ENCODE measurements around the gene RASGRP4. TPM values are rescaled to one million over a fixed set of nuclear protein-coding genes. Genes with fewer than 3 reads are reported as not detected.
"Not testable (repeated sequence)": the region's sequence is repeated elsewhere in the genome, so short reads cannot be mapped to it uniquely, and the experiment has no call there.

Gene RASGRP4, protein sequence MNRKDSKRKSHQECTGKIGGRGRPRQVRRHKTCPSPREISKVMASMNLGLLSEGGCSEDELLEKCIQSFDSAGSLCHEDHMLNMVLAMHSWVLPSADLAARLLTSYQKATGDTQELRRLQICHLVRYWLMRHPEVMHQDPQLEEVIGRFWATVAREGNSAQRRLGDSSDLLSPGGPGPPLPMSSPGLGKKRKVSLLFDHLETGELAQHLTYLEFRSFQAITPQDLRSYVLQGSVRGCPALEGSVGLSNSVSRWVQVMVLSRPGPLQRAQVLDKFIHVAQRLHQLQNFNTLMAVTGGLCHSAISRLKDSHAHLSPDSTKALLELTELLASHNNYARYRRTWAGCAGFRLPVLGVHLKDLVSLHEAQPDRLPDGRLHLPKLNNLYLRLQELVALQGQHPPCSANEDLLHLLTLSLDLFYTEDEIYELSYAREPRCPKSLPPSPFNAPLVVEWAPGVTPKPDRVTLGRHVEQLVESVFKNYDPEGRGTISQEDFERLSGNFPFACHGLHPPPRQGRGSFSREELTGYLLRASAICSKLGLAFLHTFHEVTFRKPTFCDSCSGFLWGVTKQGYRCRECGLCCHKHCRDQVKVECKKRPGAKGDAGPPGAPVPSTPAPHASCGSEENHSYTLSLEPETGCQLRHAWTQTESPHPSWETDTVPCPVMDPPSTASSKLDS
- 0.24 TPM for total RNA-seq

DNA sequence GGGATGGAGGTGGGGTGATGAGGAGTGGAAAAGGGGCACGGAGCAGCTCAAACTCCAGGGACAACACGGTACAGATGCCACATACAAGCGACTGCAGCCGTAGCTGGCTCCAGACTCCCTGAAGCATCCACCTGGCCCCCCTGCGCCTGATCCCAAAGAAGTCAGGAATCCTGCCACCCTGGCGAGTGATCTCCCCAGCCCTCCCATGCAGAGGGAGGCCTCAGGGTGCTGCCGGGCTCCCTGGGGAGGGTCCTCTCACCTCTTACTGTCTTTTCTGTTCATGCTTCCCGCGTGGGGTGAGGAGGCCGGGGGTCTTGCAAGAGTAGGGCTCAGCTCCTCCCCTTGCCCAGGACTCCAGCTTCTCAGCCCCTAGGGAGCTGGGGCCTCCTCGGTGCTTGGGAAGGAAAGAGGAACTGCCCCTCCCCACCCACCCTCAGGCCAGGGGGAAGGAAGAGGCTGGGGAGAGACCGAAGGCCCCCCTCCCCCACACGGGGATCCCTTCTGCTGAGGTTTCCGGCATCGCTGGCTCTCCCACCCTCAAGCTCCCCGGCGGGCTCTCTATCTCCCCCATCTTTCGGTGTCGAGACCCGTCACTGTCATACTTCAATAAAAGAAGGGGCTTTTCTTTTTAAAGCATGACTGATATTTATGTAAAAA is at the start of gene RASGRP4:
TSS of gene RASGRP4 (minus strand) at position 410 of the 657 bp plus-strand sequence. CDS start at position 282, 128 bp downstream.
- peak; percentile 17 for ATAC-seq

DNA sequence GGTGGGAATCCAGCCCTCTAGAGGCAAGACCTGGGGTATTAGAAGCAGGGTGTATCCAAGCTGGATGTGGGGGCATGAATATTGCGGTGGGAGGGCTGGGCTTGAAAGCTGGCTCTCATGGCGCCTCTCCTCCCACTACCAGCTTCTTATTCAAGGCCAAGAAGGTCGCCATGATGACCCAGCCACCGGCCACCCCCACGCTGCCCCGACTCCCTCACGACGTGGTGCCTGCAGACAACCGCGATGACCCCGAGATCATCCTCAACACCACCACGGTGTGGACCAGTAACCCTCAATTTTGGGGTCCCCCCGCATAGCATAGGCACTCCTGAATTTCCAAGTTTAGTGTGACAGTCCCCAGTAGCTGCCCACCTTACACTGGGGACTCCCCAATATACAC is 49.2 kb upstream of the RASGRP4 start:
- ATAC-seq: no peak

DNA sequence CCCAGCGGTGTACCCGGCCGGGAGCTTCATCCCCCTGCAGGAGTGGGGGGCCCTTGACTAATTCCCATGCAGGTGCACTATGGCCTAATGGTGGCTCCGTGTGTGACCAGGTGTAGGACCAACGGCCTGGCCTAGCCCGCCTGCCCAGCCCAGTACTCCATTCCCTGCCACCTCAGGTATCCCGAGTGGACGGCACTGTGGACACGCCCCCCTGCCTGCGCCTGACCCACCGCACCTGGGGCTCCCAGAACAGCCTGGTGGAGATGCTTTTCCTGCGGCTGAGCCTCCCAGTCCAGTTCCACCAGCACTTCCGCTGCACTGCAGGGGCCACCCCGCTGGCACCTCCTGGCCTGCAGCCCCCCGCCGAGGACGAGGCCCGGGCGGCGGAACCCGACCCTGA is 47.2 kb upstream of the RASGRP4 start:
- ATAC-seq: no peak

GRCh38 chr19:38472725-38473124 is 46.7 kb upstream of the RASGRP4 start:
- ATAC-seq: not testable (repeated sequence)

GRCh38 chr19:38470788-38471480 is 44.9 kb upstream of the RASGRP4 start:
- no peak for ATAC-seq

DNA sequence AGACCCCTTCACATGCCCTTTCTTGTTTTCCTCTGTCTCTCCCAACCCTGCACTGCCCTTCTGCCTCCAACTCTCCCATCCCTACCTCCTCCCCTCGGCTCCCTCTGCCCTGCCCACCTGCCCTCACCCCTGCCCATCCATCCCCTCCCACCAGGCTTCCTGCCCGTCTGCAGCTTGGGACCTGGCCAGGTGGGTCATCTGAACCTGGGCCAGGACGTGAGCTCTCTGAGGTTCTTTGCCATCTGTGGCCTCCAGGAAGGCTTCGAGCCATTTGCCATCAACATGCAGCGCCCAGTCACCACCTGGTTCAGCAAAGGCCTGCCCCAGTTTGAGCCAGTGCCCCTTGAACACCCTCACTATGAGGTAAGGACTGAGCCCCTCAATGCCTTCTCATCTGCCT is 43.1 kb upstream of the RASGRP4 start:
- ATAC-seq: no peak

GRCh38 chr19:38467541-38468525 is 41.8 kb upstream of the RASGRP4 start:
- ATAC-seq: no peak

GRCh38 chr19:38466050-38466449 is 40.0 kb upstream of the RASGRP4 start:
- ATAC-seq: no peak

- ATAC-seq: no peak
These were observed 38.5 kb upstream of the RASGRP4 start for GRCh38 chr19:38464421-38465082.

DNA sequence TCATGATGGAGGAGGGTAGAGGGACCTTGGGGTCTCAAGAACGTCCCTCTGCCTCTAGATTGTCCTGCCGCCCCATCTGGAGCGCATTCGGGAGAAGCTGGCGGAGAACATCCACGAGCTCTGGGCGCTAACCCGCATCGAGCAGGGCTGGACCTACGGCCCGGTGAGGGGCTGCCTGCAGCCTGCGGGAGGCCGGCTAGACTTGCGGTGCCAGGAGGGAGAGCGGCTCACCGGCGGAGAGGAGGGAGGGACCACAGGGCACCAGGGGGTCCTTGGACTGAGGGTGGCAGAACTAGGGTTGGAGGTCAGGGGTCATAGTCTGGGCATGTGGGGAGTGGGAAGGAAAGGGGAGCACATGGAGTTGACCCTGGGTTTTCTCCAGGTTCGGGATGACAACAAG is 37.3 kb upstream of the RASGRP4 start:
- no peak for ATAC-seq

GRCh38 chr19:38458991-38459390 is 33.0 kb upstream of the RASGRP4 start:
- ATAC-seq: no peak

DNA sequence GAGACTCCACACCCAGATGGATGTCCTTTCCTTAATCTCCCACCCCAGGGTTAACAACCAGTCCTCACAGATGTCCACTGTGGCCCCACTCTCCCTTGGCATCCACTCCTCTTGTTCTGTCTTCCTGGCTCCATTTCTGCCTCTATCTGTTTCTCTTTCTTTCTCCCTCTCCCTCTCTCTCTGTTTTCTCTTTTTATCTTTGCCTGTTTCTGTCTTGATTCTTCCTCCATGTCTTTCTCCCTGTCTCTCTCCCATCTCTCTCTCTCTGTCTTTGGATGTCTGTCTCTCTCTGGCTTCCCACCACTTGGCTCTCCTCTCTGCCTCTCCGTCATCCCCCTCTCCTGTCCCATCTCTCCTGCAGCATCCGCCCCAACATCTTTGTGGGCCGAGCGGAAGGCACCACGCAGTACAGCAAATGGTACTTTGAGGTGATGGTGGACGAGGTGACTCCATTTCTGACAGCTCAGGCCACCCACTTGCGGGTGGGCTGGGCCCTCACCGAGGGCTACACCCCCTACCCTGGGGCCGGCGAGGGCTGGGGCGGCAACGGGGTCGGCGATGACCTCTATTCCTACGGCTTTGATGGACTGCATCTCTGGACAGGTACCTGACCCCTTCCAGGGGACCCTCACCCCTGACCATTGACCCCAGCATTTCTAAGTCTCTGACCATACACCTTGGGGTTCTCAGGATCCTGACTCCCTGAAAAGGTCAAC is 31.8 kb upstream of the RASGRP4 start:
- ATAC-seq: no peak

- ATAC-seq: no peak
These were observed 31.2 kb upstream of the RASGRP4 start for GRCh38 chr19:38457202-38457601.

- ATAC-seq: no peak
These were observed 29.0 kb upstream of the RASGRP4 start for GRCh38 chr19:38455031-38455430.

GRCh38 chr19:38453596-38453995 is 27.6 kb upstream of the RASGRP4 start:
- no peak for ATAC-seq

- ATAC-seq: no peak
These were observed 26.7 kb upstream of the RASGRP4 start for GRCh38 chr19:38452430-38453366.

DNA sequence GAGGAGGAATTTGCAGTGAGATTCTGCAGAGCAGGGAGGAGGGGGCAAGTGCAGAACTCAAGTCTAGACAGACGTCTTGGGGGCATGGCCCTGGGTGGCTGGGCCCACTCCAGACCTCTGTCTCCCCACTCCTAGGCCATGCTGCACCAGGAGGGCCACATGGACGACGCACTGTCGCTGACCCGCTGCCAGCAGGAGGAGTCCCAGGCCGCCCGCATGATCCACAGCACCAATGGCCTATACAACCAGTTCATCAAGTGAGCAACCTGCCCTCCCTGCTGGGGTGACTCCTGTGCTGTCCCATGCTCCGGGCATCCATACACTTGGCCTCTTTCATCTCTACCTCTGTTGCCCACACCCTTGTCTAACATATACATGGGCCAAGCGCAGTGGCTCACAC is 25.6 kb upstream of the RASGRP4 start:
- ATAC-seq: peak; percentile 39

DNA sequence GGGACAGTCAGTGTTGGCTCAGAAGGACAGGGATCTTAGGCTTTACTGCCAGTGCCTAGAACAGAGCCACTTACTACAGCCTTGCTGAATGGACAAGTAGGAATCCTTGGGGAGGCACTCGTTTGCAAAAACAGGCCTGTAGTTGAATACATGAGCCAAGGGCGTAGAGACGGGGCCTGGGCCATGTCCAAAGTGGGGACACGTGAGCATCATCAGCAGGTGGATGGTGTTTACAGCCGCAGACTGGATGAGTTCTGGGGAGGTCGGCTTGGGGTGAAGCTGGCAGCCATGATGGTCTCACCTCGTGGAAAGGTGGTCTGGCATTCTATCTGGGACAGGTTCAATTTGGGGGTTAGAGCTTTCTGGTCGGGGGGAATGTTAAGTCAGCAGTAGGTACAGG is 25.0 kb upstream of the RASGRP4 start:
- ATAC-seq: no peak

- no peak for ATAC-seq
These were observed 23.5 kb upstream of the RASGRP4 start for GRCh38 chr19:38449518-38449917.

All from esophagus mucosa (tissue), 1 donor.